Limb (tissue), 2 donors: ENCODE data around the gene ZNF280A.
"Not testable (repeated sequence)": the region's sequence is repeated elsewhere in the genome, so short reads cannot be mapped to it uniquely, and the experiment has no call there.

Experiments
- DNase-seq, 2 donors: peaks; one replicate each; pipeline ENCODE4 v3.0.0-alpha.2; 2016; ENCODE audit errors: extremely low spot score in 2 of 2

Gene ZNF280A

GRCh38 chr22:22538226-22538989, 18.3 kb upstream of the ZNF280A start:
- DNase-seq: no peak

GRCh38 chr22:22536916-22537315, 16.8 kb upstream of the ZNF280A start:
- no peak for DNase-seq

DNA sequence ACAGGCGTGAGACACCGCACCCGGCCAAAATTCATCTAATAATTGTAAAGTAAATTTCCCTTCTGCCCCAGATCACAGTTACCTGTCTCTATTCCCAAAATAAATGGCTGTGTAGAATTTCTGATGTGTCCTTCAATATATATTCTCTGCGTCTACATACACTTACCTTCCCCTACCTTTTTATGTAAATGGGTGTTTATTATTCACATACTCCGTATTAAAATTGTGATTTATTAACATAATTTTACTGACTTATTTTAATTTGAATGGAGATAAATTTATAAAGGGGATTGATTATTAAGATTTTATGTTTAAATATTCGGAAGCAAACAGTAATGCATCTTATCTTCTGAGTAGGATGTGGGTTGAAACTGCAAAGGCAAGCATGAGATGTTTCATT, 16.4 kb upstream of the ZNF280A start:
- DNase-seq: no peak

DNA sequence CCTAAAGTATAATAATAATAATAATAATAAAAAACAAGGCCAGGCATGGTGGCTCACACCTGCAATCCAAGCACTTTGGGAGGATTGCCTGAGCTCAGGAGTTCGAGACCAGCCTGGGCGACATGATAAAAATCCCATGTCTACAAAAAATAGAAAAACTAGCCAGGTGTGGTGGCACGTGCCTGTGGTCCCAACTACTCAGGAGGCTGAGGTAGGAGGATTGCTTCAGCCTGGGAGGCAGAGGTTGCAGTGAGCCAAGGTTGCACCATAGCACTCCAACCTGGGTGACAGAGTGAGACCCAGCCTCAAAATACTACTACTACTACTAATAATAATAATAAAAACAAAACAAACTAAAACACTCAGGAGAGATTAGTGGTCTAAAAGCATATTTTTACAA, 15.6 kb upstream of the ZNF280A start:
- no peak for DNase-seq

DNA sequence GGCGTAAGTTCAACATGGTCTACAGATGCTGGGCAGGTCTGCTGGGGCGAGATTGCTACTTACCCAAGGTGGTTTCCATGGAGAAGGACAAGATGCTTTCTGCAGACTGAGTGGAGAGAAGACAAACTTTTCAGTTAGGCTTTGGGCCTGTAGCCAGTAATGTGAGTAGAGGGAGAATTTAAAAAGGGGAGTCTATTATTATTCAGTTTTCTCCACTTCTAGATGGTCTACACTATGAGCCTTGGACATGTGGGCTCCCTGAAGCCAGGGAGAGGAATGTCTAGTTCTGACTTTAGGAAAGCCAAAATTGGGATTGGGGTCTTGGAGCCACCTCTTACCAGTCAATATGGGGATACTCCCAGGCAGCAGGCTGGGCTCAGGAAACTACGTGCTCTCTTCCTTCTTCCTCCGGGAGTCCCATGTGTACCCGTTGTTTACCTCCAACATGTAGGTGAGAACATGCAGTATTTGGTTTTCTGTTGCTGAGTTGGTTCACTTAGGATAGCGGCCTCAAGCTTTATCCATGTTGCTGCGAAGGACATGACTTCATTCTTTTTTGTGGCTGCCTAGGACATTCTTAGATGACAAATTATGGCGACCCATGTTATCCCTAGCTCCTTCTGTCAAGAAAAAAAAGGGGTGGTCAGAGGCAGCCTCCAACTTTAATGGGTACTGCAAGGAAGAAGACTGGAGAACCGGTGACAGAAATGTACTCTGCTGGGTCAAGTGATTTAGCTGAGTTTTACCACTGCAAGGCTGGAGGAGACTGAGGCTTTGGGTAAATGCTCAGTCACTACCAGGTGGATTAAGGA, 14.7 kb upstream of the ZNF280A start:
- no peak for DNase-seq

GRCh38 chr22:22533863-22534262, 13.8 kb upstream of the ZNF280A start:
- no peak for DNase-seq

DNA sequence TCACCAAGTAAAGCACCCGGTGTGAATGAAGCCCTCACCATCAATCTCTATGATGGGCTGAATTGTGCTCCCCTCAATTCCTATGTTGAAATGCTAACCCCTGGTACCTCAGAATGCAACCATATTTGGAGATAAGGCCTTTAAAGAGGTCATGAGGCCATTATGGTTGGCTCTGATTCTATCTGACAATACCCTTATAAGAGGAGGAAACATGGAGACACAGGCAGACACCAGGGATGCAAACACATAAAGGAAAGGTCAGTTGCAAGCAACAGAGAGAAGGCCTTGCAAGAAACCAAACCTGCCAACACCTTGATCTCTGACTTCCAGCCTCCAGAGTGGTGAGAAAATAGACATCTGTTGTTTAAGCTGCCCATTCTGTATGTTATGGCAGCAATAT, 13.3 kb upstream of the ZNF280A start:
- DNase-seq: no peak

GRCh38 chr22:22532547-22533071, 12.5 kb upstream of the ZNF280A start:
- DNase-seq: not testable (repeated sequence)

GRCh38 chr22:22531770-22532546, 11.9 kb upstream of the ZNF280A start:
- DNase-seq: no peak

- no peak for DNase-seq
Measured at GRCh38 chr22:22528780-22529179, 8.7 kb upstream of the ZNF280A start.

DNA sequence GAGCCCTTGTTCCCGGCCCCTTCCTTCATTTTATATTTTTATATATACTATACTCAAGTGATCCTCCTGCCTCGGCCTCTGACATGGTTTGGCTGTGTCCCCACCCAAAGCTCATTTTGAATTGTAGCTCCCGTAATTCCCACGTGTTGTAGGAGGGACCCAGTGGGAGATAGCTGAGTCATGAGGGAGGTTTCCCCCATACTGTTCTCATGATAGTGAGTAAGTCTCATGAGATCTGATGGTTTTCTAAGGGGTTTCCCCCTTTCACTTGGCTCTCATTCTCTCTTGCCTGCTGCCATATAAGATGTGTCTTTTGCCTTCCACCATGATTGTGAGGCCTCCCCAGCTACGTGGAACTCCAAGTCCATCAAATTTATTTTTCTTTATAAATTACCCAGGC, 7.2 kb upstream of the ZNF280A start:
- DNase-seq: no peak

DNA sequence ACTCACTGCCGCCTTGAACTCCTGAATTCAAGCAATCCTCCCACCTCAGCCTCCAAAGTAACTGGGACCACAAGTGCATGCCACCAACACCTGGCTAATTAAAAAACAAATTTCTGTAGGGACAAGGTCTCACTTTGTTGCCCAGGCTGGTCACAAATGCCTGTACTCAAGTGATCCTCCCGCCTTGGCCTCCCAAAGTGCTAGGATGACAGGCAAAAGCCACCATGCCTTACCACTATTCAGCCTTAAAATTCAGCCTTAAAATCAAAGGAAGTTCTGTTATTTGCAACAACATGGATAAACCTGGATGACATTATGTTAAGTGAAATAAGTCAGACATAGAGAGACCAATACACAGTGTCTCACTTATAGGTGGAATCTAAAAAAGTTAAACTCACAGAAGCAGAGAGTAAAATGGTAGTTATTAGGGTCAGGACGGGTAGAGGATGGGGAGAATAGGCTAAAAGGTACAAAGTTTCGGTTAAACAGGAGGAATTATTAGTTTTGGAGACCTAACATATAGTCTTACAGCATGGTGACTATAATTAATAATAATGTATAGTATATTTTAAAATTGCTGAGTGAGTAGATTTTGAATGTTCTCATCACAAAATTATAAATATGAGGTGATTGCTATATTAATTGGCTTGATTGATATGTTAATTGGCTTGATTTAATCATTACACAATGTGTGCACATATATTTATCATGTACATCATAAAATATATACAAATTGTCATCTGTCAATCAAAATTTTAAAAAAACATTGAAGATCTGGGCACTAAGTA, 6.2 kb upstream of the ZNF280A start:
- no peak for DNase-seq

GRCh38 chr22:22523494-22523893, 3.4 kb upstream of the ZNF280A start:
- no peak for DNase-seq

GRCh38 chr22:22521631-22522030, 1.6 kb upstream of the ZNF280A start:
- no peak for DNase-seq

DNA sequence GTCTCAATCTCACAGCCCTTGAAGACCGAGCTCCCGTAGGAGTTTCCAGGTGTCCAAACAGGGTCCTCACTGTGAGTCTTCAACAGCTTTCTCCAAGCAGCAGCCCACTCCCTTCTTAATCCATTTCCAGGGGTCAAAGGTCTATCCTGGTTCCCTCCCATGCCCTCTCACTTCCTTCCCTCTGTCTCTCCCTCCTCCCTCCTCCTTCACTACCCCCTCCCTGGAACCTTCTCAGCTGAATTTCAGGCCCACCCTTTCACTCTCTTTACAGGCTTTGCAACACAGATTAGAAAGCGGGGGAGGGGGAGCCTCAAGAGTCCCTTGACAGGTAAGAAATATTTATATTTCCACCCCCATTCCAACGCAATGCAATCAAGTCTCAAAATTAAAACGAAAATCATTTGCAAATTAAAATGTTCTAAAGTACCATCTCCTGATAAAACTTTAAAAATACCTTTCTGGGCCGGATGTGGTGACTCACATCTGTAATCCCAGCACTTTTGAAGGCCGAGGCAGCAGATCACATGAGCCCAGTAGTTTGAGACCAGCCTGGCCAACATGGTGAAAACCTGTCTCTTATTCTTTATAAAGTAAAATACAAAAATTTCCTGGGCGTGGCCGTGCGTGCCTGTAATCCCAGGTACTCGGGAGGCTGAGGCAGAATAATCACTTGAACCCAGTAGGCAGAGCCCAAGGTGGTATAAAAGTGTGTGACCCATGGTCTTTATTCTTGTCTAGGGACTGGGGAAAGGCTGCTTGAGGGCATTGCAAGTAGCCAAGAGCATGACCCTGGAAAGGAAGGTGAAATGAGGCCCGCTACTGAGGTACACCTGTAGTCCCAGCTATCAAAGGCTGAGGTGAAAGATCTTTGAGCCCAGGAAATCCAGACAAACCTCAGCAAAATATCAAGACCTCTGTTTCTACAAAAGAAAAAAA, 865 bp upstream of the ZNF280A start:
- DNase-seq: no peak

DNA sequence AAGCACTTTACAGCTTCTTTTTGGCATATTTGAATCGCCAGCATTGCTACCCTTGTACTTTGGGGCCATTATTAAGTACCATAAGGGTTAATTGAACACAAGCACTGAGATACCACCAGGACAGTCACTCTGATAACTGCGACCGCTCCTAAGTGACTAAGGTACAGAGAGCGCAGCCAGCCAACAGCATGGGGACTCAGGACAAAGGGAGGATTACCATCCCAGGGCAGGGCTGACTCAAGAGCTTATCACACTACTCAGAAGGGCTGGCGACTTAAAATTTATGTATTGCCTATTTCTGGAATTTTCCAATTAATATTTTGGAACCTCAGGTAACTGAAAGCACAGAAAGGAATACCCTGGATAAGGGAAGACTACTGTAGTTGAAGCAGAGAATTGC, 479 bp downstream of the ZNF280A start:
- no peak for DNase-seq

DNA sequence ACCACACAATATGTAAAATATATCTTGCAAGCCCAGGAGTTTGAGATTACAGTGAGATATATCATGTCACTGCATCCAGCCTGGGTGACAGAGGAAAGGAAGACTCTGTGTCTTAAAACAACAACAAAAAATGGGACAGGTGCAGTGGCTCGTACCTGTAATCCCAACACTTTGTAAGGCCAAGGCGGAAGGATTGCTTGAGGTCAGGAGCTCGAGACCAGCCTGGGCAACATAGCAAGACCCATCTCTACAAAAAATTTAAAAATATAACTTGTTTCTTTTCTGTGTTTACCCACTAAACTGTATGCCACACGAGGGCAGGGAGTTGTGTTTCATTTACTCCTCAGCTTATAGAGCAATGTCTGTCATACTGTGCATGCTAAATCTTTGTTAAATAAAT, 3.1 kb downstream of the ZNF280A start:
- DNase-seq: no peak

DNA sequence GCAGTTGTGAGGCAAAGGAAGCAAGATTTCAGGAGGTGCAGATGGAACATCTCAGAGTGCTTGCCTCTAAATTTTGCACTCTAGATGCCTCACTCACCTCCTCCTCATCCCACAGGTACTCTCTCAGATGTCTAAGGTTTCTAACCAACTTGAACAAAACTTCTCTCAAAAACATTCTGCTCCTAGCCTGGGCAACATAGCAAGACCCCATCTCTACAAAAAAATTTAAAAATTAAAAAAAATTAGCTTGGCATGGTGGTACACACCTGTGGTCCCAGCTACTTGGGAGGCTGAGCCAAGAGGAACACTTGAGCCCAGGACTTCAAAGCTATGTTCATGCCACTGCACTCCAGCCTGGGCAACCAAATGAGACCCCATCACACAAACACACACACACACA, 4.2 kb downstream of the ZNF280A start:
- DNase-seq: no peak

- DNase-seq: not testable (repeated sequence)
Measured at GRCh38 chr22:22514431-22514830, 5.6 kb downstream of the ZNF280A start.

- no peak for DNase-seq
Measured at GRCh38 chr22:22513619-22514018, 6.5 kb downstream of the ZNF280A start.
